Naive thymus-derived CD4-positive, alpha-beta T cell (primary cell): ENCODE data around the gene PPIA. TPM values are rescaled to one million over a fixed set of nuclear protein-coding genes. Genes with fewer than 3 reads are reported as not detected.

ENCODE experiments used
- ATAC-seq: fragments of 150-1000 bp; cut with Tn5 transposase; 2 replicates; pipeline ENCODE4 v1.10.0; 2021; ENCODE audit warnings: mild to moderate bottlenecking, moderate library complexity
- CTCF ChIA-PET: fragments of 350-600 bp; sonication (Branson Sonifier 250); formaldehyde crosslinking; loops from one replicate; lab custom pipeline; 2021; ENCODE audit warnings: antibody characterized with exemption; lab: Charles Lee
- POLR2A ChIA-PET: fragments of 350-600 bp; sonication (Branson Sonifier 250); formaldehyde crosslinking; loops from one replicate; lab custom pipeline; 2021; ENCODE audit warnings: antibody characterized with exemption, inconsistent platforms; lab: Charles Lee
- DNase-seq, 9 donors: peaks; one replicate each; pipeline versions ENCODE4 v3.0.0 to v3.0.0-alpha.2; 2020 to 2022; ENCODE audit warnings: mixed read lengths in 1 of 9
- H3K27ac ChIP-seq: one replicate; pipeline ENCODE4 v1.7.0; 2013; ENCODE audit warnings: mild to moderate bottlenecking, low read depth, low read length, moderate library complexity
- H3K27me3 ChIP-seq, 2 donors: one replicate each; pipeline ENCODE4 v1.7.0; 2013; ENCODE audit warnings: low read length in 2 of 2, mild to moderate bottlenecking in 2 of 2, moderate library complexity in 2 of 2; ENCODE audit not compliant: control insufficient read depth in 2 of 2, insufficient read depth in 2 of 2
- H3K36me3 ChIP-seq, 3 experiments: 1 replicate in 2 of 3; 2 replicates in 1 of 3; pipeline ENCODE4 v1.7.0; 2013; ENCODE audit warnings: low read length in 3 of 3, mild to moderate bottlenecking in 3 of 3, moderate library complexity in 1 of 3; ENCODE audit not compliant: insufficient read depth in 3 of 3, control insufficient read depth in 2 of 3
- H3K4me1 ChIP-seq, 2 donors: one replicate each; pipeline ENCODE4 v1.7.0; 2013; ENCODE audit warnings: low read length in 2 of 2, mild to moderate bottlenecking in 2 of 2, moderate library complexity in 1 of 2; ENCODE audit not compliant: control insufficient read depth in 2 of 2, insufficient read depth in 2 of 2
- H3K4me3 ChIP-seq: 2 replicates; pipeline ENCODE4 v1.7.0; 2013; ENCODE audit warnings: mild to moderate bottlenecking, low read length
- H3K9me3 ChIP-seq, 3 experiments: 1 replicate in 2 of 3; 2 replicates in 1 of 3; pipeline ENCODE4 v1.7.0; 2013; ENCODE audit warnings: low read length in 3 of 3; ENCODE audit not compliant: control insufficient read depth in 2 of 3
- H3K27ac Mint-ChIP-seq, 9 donors: one replicate each; pipeline ENCODE4 v1.8.0; 2020 to 2022; ENCODE audit warnings: mixed read lengths in 9 of 9, mild to moderate bottlenecking in 8 of 9, moderate library complexity in 5 of 9, inconsistent platforms in 2 of 9
- H3K27me3 Mint-ChIP-seq, 5 donors: one replicate each; pipeline ENCODE4 v1.8.0; 2021 to 2022; ENCODE audit warnings: mixed read lengths in 5 of 5, mild to moderate bottlenecking in 1 of 5
- H3K36me3 Mint-ChIP-seq, 5 donors: one replicate each; pipeline ENCODE4 v1.8.0; 2020 to 2022; ENCODE audit warnings: mixed read lengths in 5 of 5, mild to moderate bottlenecking in 3 of 5, inconsistent platforms in 1 of 5
- H3K4me1 Mint-ChIP-seq, 7 donors: one replicate each; pipeline ENCODE4 v1.8.0; 2020 to 2022; ENCODE audit warnings: mixed read lengths in 7 of 7, mild to moderate bottlenecking in 3 of 7, inconsistent platforms in 1 of 7
- H3K4me3 Mint-ChIP-seq, 10 donors: one replicate each; pipeline ENCODE4 v1.8.0; 2020 to 2022; ENCODE audit warnings: mild to moderate bottlenecking in 10 of 10, mixed read lengths in 10 of 10, moderate library complexity in 6 of 10, inconsistent platforms in 2 of 10
- H3K9me3 Mint-ChIP-seq, 11 donors: one replicate each; pipeline ENCODE4 v1.8.0; 2020 to 2022; ENCODE audit warnings: mixed read lengths in 11 of 11, mild to moderate bottlenecking in 4 of 11, inconsistent platforms in 1 of 11, moderate library complexity in 1 of 11
- intact Hi-C, 2 donors: fragments of 100-400 bp; cut with micrococcal nuclease; formaldehyde crosslinking; loops; one replicate each; pipeline ENCODE4 v1.15.1; 2023
- polyA plus RNA-seq, 2 donors: library from polyadenylated mRNA; unstranded; fragments of 300-500 nt; fragmentation: Illumina TruSeq; gene quantifications; one replicate each; pipeline ENCODE4 v1.2.3, GENCODE V29; 2021
- total RNA-seq, 6 experiments: library from RNA in 5 of 6; stranded (reverse) in 5 of 6; gene quantifications; 1 replicate in 5 of 6; 2 replicates in 1 of 6; pipeline ENCODE4 v1.2.3 and lab custom pipeline; 2021 to 2026

Gene PPIA
- total and polyA plus RNA-seq, 7 experiments from 2014 or later, result 535 to 3,303 (median 639) TPM

GRCh38 chr7:44791278-44792219 lies 4.9 kb upstream of the PPIA start:
- Histone ChIP-seq H3K4me3 (no peak overlapping the region), H3K9me3 (no peaks in the 10 kb centered on the region), H3K4me1 (no peaks in the 10 kb centered on the region), H3K27ac (no peak overlapping the region), H3K36me3 (no peaks in the 10 kb centered on the region), H3K27me3 (no peaks in the 10 kb centered on the region)
- no peak for DNase-seq
- ChIA-PET POLR2A (interaction anchor here (0.6 to 1.1 kb wide), 2 partner anchors 19 to 259 kb away, joined by 3 read pairs; no protein-coding TSS in a partner anchor), CTCF (no interaction called here)
- no peak overlapping the region for H3K4me3 Mint-ChIP-seq
- no peak for ATAC-seq
- H3K4me1 Mint-ChIP-seq, result peaks cover 0 to 12% (median 0%) of the 10 kb centered on the region in 7 donors
- no peaks in the 10 kb centered on the region for H3K27me3 Mint-ChIP-seq
- H3K27ac Mint-ChIP-seq, result peak overlapping the region in 5 of 9 donors; percentile 4 to 62 (median 9)
- intact Hi-C loops, result no loop called here
- H3K36me3 Mint-ChIP-seq, result no peaks in the 10 kb centered on the region
- no peaks in the 10 kb centered on the region for H3K9me3 Mint-ChIP-seq

- Histone ChIP-seq H3K9me3 (no peaks in the 10 kb centered on the region), H3K27ac (no peak overlapping the region), H3K27me3 (no peaks in the 10 kb centered on the region), H3K4me1 (peaks cover 11 to 12% of the 10 kb centered on the region in 2 donors), H3K36me3 (peaks cover 0 to 8% (median 0%) of the 10 kb centered on the region in 3 experiments), H3K4me3 (no peak overlapping the region)
- ChIA-PET CTCF (no interaction called here), POLR2A (interaction anchor here (0.6 to 1.2 kb wide), 3 partner anchors 16 to 53 kb away, joined by 3 to 5 read pairs (median 3); no protein-coding TSS in a partner anchor)
- intact Hi-C loops, result no loop called here
- peak overlapping the region in 3 of 10 donors; percentile 21 to 47 (median 41) for H3K4me3 Mint-ChIP-seq
- peaks cover 0 to 2% (median 0%) of the 10 kb centered on the region in 11 donors for H3K9me3 Mint-ChIP-seq
- no peak for DNase-seq
- peaks cover 0 to 13% (median 4%) of the 10 kb centered on the region in 5 donors for H3K36me3 Mint-ChIP-seq
- no peak for ATAC-seq
- H3K27ac Mint-ChIP-seq, result peak overlapping the region in 2 of 9 donors; percentile 14 to 39
- no peaks in the 10 kb centered on the region for H3K27me3 Mint-ChIP-seq
- peaks cover 8 to 22% (median 17%) of the 10 kb centered on the region in 7 donors for H3K4me1 Mint-ChIP-seq
Measured at GRCh38 chr7:44793919-44794318, 2.6 kb upstream of the PPIA start.

GRCh38 chr7:44794331-44794730 lies 2.1 kb upstream of the PPIA start:
- Mint-ChIP-seq H3K27me3 (no peaks in the 10 kb centered on the region), H3K4me3 (peak overlapping the region in 1 of 10 donors; percentile 21), H3K36me3 (peaks cover 0 to 14% (median 4%) of the 10 kb centered on the region in 5 donors), H3K4me1 (peaks cover 8 to 23% (median 18%) of the 10 kb centered on the region in 7 donors), H3K27ac (peak overlapping the region in 1 of 9 donors; percentile 14), H3K9me3 (peaks cover 0 to 2% (median 0%) of the 10 kb centered on the region in 11 donors)
- POLR2A ChIA-PET, result interaction anchor here (0.6 to 2.2 kb wide), 6 partner anchors 17 to 311 kb away, joined by 3 to 7 read pairs (median 4); partner anchors contain the start of gene PURB
- ATAC-seq (no peak), DNase-seq (no peak)
- intact Hi-C loops, result no loop called here
- peaks cover 0 to 10% (median 0%) of the 10 kb centered on the region in 3 experiments for H3K36me3 ChIP-seq
- CTCF ChIA-PET, result no interaction called here
- no peak overlapping the region for H3K4me3 ChIP-seq
- H3K4me1 ChIP-seq, result peaks cover 12 to 13% of the 10 kb centered on the region in 2 donors
- H3K27ac ChIP-seq, result no peak overlapping the region
- no peaks in the 10 kb centered on the region for H3K27me3 ChIP-seq
- H3K9me3 ChIP-seq, result no peaks in the 10 kb centered on the region

- peak overlapping the region; percentile 98 for H3K27ac ChIP-seq
- ATAC-seq, result peak; percentile 6
- Mint-ChIP-seq H3K27me3 (no peaks in the 10 kb centered on the region), H3K9me3 (peaks cover 0 to 2% (median 0%) of the 10 kb centered on the region in 11 donors), H3K4me3 (peak overlapping the region; percentile 87 to 99 (median 98)), H3K4me1 (peaks cover 8 to 34% (median 30%) of the 10 kb centered on the region in 7 donors), H3K36me3 (peaks cover 4 to 23% (median 14%) of the 10 kb centered on the region in 5 donors), H3K27ac (peak overlapping the region; percentile 90 to 99 (median 96))
- H3K36me3 ChIP-seq, result peaks cover 0 to 26% (median 12%) of the 10 kb centered on the region in 3 experiments
- intact Hi-C loops, result loop anchor here (1.0 to 5.0 kb wide), 24 partner anchors 28 to 869 kb away; partner anchors contain the start of genes NUDCD3 (in 2 of the 2), OGDH (in 2 of the 2), POLD2 (in 2 of the 2) and POLM (in 2 of the 2)
- peaks cover 12 to 21% of the 10 kb centered on the region in 2 donors for H3K4me1 ChIP-seq
- no peaks in the 10 kb centered on the region for H3K9me3 ChIP-seq
- peak in 2 of 9 donors; percentile 55 to 59 for DNase-seq
- H3K4me3 ChIP-seq, result peak overlapping the region; percentile 87
- CTCF ChIA-PET, result interaction anchor here (0.7 kb wide), 1 partner anchor 46 kb away, joined by 3 read pairs; no protein-coding TSS in a partner anchor
- H3K27me3 ChIP-seq, result no peaks in the 10 kb centered on the region
- POLR2A ChIA-PET, result interaction anchor here (1.3 to 2.2 kb wide), 5 partner anchors 26 to 314 kb away, joined by 4 to 7 read pairs (median 4); partner anchors contain the start of genes PURB and TMED4
Measured at GRCh38 chr7:44796034-44796503, 412 bp upstream of the PPIA start.

DNA sequence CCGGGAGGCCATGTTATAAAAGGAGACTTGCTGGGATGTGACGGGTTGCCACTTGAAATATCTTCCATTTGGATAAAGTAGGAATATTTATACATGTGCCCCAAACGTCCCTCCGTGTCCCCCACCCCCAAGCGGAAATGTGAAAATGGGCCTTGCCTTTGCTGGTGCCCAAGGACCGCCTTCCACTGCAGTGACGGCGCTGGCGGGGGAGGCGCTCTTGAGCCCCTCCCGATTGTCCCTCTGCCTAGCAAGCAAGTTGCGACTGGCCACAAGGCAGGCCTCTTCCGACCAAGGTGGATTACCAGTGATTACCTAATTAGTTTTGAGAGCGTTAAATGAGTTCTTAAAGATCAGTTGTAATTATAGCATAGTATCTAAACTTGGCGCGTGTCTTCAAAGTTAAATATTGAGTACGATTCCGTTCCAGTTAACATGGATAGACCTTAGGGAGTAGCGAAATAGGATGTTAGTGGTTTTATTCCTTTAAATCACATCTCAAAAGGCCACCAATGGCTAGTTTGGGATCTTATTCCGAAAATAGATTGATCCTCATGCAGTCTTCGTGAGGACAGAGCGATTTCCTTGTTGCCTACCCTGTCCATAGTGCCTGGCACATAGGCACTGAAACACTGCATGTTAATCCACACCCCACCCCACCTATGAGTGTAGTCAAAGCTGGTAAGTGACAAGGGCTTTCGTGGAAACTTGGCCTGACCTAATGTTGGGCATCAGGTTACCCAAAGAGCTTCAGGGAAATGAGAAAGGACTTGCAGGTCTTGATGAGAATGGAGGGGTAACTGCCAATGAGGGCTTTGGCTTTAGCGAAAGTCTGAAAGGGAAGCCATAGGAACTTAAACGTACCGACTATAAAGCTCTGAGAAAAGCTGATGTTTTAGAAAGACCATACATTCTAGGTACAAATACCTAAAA lies 1.1 kb downstream of the PPIA start:
- H3K27ac Mint-ChIP-seq, result peak overlapping the region; percentile 90 to 99 (median 97)
- Histone ChIP-seq H3K36me3 (peaks cover 4 to 38% (median 24%) of the 10 kb centered on the region in 3 experiments), H3K4me3 (peak overlapping the region; percentile 87), H3K27me3 (no peaks in the 10 kb centered on the region), H3K9me3 (no peaks in the 10 kb centered on the region), H3K4me1 (peaks cover 12 to 21% of the 10 kb centered on the region in 2 donors), H3K27ac (peak overlapping the region; percentile 98)
- DNase-seq (peak; percentile 65 to 86 (median 80)), ATAC-seq (peak; percentile 67)
- H3K9me3 Mint-ChIP-seq, result peaks cover 0 to 2% (median 0%) of the 10 kb centered on the region in 11 donors
- peaks cover 8 to 41% (median 38%) of the 10 kb centered on the region in 7 donors for H3K4me1 Mint-ChIP-seq
- peak overlapping the region; percentile 87 to 99 (median 98) for H3K4me3 Mint-ChIP-seq
- ChIA-PET POLR2A (interaction anchor here (0.7 to 2.7 kb wide), 21 partner anchors 10 to 337 kb away, joined by 3 to 43 read pairs (median 4); partner anchors contain the start of genes H2AZ2, OGDH, PURB and TMED4), CTCF (interaction anchor here (0.5 to 1.8 kb wide), 10 partner anchors 23 to 339 kb away, joined by 3 to 5 read pairs (median 4); partner anchors contain the start of gene H2AZ2)
- no peaks in the 10 kb centered on the region for H3K27me3 Mint-ChIP-seq
- intact Hi-C loops, result loop anchor here (1.0 to 5.0 kb wide), 17 partner anchors 51 to 871 kb away; partner anchors contain the start of genes TBRG4 (in 2 of the 2), CCM2 (in 1 of the 2), DDX56 (in 1 of the 2) and H2AZ2 (in 1 of the 2)
- peaks cover 4 to 34% (median 21%) of the 10 kb centered on the region in 5 donors for H3K36me3 Mint-ChIP-seq
